Posterior cingulate gyrus (tissue), 11 donors: ENCODE measurements around the gene ACAA2.

Experiments
- DNase-seq, 10 donors: peaks; one replicate each; pipeline versions ENCODE4 v3.0.0 to v3.0.0-alpha.2; 2020 to 2021; ENCODE audit warnings: mixed read lengths in 3 of 10
- intact Hi-C: fragments of 100-400 bp; cut with DNase I; formaldehyde crosslinking; loops from one replicate; pipeline ENCODE4 v1.15.1; 2023

Gene ACAA2

GRCh38 chr18:49751427-49752094, 61.8 kb downstream of the ACAA2 start:
- intact Hi-C loops = no loop called here
- DNase-seq = no peak

- DNase-seq = no peak
- intact Hi-C loops = no loop called here
Observed at GRCh38 chr18:49749563-49749962, 63.8 kb downstream of the ACAA2 start.

DNA sequence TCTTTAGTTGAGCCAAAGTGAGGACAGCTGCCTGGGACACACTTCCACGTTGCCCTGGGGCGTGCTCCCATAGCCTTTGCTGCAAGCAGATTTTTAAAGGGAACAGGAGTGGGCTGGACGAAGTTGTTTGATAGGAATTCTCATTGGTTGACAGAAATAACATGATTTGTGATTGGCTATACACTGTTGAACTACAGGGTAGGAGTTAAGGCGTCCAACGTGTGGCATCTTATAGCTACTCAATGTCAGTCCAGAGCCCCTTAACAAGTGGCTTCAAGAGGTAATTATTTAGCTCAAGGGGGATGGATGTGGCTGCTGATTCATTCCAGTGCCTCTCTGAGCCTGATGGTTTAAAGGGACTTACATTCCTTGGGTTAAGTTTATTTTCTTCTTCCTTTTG, 65.5 kb downstream of the ACAA2 start:
- intact Hi-C loops = no loop called here
- DNase-seq = no peak

DNA sequence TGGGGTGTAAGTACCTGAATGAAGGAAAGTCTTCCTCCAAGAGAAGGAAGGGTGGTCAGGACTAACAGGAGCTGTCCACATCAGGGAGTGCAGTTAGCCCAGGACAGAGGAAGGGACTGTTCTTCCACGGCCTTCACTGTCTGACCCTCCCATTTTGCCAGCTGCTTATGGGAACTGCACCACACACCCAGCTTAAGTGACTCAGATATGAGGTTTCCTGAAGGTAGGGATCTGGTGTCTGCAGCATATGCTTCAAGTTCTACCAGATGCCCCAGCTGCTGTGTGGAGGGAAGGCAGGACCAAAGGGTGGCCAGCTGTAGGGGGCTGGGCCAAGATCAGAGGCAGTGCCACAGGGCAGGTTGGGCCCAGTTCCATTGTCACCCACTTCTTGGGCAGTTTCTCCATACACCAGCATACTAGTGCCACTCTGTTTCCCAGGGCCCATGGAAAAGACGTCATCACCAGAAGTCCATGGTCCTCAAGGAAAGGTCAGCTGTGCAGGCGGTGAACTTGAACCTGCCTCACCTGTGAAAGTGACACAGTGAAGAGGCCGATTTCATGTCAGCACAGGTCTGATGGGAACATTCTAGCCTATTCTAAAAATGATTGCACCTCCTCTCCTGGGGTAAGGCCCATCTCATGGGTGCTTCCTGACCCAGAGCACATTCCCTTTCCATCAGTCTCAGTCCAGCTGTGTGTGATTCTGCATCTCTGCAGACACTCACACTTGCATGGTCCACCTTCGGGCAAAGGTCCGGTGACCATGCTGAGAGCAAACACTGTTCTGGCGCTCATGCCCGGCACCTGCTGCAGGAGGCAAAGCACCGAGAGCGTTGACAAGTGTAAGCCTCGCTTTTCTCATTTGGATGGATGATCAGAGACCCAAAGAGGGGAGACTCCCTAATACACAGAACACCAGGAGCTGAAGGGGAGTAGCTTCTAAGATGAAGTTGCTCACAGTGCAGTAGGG, 68.0 kb downstream of the ACAA2 start:
- intact Hi-C loops = no loop called here
- DNase-seq = no peak

DNA sequence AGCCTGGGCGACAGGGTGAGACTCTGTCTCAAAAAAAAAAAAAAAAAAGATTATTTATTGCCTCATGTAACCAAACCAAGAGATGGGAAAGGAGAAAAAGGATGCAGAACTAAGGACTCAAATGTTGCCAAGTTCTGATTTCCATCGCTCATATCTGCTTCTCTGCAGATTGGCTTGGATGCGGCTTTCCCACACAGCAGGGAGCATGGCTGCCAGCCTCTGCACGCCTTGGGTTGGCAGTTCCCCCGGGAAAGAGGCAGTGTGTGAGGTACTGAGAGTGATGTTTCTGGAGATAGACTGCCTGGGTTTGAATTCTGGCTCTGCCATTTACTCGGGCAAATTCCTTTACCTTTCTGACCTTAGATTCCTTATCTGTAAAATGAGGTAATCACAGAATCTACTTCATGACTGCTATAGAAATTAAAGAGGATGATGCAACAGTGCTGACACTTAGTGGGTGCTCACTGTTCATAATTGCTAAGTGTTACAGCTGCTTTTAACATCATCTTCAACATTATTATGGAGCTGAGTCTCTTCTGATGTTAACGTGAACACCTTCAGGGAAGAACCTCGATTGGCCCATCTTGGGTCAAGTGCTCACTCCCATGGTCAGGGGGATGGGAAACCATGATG, 68.8 kb downstream of the ACAA2 start:
- peak in 3 of 10 donors; percentile 14 to 83 (median 24) for DNase-seq
- intact Hi-C loops = no loop called here

DNA sequence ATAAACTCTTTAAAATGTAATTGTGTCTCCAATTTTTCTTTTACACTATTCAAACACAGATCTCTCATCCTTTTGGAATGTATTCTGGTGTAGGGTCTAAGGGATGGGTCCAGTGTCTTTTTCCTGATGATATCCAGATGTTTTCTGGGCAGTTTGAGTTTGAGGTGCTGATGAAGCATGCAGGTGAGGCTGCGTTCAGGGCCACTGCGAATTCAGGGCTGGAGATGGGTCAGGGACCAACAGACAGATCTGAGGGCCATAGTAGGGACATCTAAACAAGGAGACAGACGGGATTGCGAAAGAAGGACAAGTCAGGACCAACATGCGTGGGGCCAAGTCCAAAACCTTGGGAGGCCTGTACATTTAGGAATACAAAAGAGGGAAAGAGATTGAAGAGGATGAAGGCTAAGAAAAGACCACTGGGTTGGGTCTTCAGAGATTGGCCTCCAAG, 70.2 kb downstream of the ACAA2 start:
- no peak for DNase-seq
- intact Hi-C loops = no loop called here

DNA sequence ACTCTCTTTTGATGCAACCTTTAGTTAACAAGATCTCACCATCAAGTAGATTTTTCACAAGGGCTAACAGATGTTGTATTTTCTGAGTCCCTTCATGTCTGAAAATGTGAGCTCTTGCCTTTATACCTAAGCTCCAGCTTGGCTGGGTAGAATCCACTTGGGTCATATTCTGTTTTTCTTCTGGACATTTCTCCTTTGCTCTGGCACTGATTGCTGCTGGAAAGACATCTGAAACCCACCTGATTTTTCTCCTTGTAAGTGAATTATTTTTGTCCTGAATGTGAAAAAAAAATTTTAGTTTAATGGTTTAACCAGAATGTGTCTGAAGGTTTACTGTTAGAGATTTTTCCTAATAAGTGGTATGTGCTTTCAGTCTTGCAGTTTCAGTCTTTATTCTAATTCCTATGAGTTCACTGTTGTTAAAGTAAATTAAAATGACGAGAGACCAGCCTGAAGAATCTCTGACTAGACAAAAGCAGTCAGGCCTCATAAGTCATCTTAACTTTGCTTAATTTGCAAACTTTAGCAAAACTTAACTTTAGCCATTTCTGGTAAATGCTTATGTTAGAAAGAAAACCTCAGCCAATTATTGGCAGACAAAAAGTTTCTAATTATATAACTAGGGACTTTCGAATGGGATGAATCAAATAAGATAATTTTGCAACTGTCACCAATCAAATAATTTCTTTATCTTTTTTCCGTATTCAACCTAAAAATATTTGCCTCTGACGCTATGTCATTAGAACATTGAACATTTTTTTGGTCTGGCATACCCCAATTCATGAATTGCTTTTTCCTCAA, 70.8 kb downstream of the ACAA2 start:
- DNase-seq = no peak
- intact Hi-C loops = no loop called here

GRCh38 chr18:49739275-49739674, 74.1 kb downstream of the ACAA2 start:
- DNase-seq = no peak
- intact Hi-C loops = no loop called here

- intact Hi-C loops = no loop called here
- DNase-seq = no peak
Observed at GRCh38 chr18:49738721-49739120, 74.6 kb downstream of the ACAA2 start.

DNA sequence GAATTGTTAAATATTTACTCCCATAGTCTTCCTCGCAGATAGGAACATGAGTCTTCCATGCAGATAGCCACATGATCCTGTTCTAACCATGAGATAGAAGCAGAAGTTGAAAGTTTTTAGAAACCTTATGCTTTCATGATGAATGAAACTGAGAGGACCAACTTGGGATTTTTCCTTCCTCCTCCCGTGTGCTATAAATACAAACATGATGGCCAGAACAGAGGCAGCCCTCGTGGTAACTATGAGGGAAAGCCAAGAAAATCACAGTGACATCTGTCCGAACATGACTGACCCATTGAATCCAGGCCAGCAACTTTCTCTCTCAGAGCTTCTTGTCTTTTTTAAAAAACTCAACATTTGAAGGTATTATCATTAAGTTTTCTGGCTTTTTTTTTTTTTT, 78.5 kb downstream of the ACAA2 start:
- DNase-seq = no peak
- intact Hi-C loops = no loop called here

DNA sequence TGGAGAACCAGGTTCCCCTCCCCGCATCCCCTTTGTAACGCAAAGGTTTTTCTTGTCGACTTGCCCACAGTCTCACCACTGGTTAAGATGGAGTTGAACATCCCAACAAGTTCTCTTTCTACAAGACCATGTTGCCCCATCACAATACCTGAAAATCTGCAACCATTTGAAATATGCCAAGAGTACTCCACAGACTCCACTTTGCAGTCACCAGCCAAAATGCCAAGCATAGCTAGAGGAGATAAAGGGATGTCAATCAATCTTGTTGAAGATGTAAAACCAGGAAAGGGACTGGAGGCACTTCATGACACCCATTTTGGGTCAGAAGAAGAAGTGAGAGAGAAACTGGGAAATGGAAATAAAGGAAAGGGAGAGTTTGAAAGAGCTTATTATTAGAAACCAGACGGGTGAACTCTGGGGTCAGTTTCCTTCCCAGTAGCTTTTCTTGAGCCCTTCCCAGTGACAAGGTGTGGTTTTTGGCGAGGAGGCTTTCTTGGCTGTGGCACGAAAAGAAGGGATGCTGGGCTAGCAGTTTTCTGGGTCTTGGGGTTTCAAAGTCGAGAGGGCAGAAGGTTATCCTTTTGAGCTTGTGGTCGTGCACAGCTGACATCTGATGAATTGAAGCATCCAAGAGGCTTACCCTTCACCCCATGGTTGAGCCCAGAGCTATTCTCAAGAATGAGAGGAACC, 79.3 kb downstream of the ACAA2 start:
- intact Hi-C loops = no loop called here
- no peak for DNase-seq

GRCh38 chr18:49733321-49733720, 80.0 kb downstream of the ACAA2 start:
- no peak for DNase-seq
- intact Hi-C loops = no loop called here
